Sigmoid colon (tissue), 7 donors: ENCODE measurements around the gene GMPS. TPM values are rescaled to one million over a fixed set of nuclear protein-coding genes. Genes with fewer than 3 reads are reported as not detected.
A peak's percentile ranks its signal among the peaks of the same experiment; 100 is the strongest.

Source experiments
- DNase-seq: peaks from one replicate; pipeline ENCODE4 v3.0.0-alpha.2; 2019
- H3K27ac ChIP-seq, 4 donors: fragments of 200-600 bp; sonication (generic); one replicate each; pipeline ENCODE4 v1.5.1; 2016 to 2019; ENCODE audit warnings: mild to moderate bottlenecking in 1 of 4
- H3K27me3 ChIP-seq, 3 donors: fragments of 200-600 bp; sonication (generic); one replicate each; pipeline ENCODE4 v1.5.1; 2019; ENCODE audit warnings: mild to moderate bottlenecking in 1 of 3
- H3K36me3 ChIP-seq, 4 donors: fragments of 200-600 bp; sonication (generic); one replicate each; pipeline ENCODE4 v1.5.1; 2016 to 2019
- H3K4me1 ChIP-seq, 4 donors: fragments of 200-600 bp; sonication (generic); one replicate each; pipeline ENCODE4 v1.5.1; 2017 to 2019
- H3K4me3 ChIP-seq, 4 donors: fragments of 200-600 bp; sonication (generic); one replicate each; pipeline ENCODE4 v1.5.1; 2017 to 2019; ENCODE audit warnings: mild to moderate bottlenecking in 2 of 4, moderate library complexity in 1 of 4
- H3K9me3 ChIP-seq, 4 donors: fragments of 200-600 bp in 3 of 4; sonication (generic) in 3 of 4; one replicate each; pipeline versions ENCODE4 v1.5.1 to v1.6.1; 2013 to 2019
- CTCF ChIP-seq, 4 experiments: fragments of 450-650 bp in 3 of 4; fragments of 200-600 bp in 1 of 4; IDR thresholded peaks; one replicate each; pipeline ENCODE4 v1.5.1; 2016 to 2019; ENCODE audit warnings: antibody characterized with exemption in 4 of 4, mild to moderate bottlenecking in 3 of 4, moderate library complexity in 2 of 4
- EP300 ChIP-seq, 4 donors: sonication (generic); formaldehyde crosslinking; IDR thresholded peaks; one replicate each; pipeline ENCODE4 v1.6.1; 2017; ENCODE audit warnings: antibody characterized with exemption in 4 of 4
- POLR2A ChIP-seq, 2 donors: fragments of 450-650 bp; IDR thresholded peaks; one replicate each; pipeline ENCODE4 v1.6.1; 2016; ENCODE audit warnings: antibody characterized with exemption in 2 of 2, mild to moderate bottlenecking in 2 of 2, moderate library complexity in 2 of 2
- POLR2AphosphoS5 ChIP-seq, 4 donors: sonication (generic); formaldehyde crosslinking; IDR thresholded peaks; one replicate each; pipeline ENCODE4 v1.6.1; 2017; ENCODE audit warnings: antibody characterized with exemption in 4 of 4
- WGBS, 2 donors: extraction: QIAGEN DNeasy Blood & Tissue Kit; methylation state at CpG; one replicate each; pipeline ENCODE4 v1.1.7; 2013; 5-methylcytosine and 5-hydroxymethylcytosine counted together
- intact Hi-C: fragments of 100-400 bp; cut with DNase I; formaldehyde crosslinking; loops from one replicate; pipeline ENCODE4 v1.15.1; 2023
- polyA plus RNA-seq, 3 donors: library from polyadenylated mRNA; stranded (reverse); fragments of 200-250 nt; gene quantifications; one replicate each; pipeline ENCODE4 v1.2.3, GENCODE V29; 2013
- total RNA-seq, 4 donors: library from RNA; depleted of rRNA; stranded (reverse); fragments of >200 nt; gene quantifications; one replicate each; pipeline ENCODE4 v1.1.0, GENCODE V29; 2016
- donor health status: healthy with polysubstance abuse.
- donor health status: Bipolar disorder and iron deficiency.
- donor health status: healthy.

Gene GMPS
- total and polyA plus RNA-seq, 7 donors, result 12.7 to 45.7 (median 25.6) TPM

DNA sequence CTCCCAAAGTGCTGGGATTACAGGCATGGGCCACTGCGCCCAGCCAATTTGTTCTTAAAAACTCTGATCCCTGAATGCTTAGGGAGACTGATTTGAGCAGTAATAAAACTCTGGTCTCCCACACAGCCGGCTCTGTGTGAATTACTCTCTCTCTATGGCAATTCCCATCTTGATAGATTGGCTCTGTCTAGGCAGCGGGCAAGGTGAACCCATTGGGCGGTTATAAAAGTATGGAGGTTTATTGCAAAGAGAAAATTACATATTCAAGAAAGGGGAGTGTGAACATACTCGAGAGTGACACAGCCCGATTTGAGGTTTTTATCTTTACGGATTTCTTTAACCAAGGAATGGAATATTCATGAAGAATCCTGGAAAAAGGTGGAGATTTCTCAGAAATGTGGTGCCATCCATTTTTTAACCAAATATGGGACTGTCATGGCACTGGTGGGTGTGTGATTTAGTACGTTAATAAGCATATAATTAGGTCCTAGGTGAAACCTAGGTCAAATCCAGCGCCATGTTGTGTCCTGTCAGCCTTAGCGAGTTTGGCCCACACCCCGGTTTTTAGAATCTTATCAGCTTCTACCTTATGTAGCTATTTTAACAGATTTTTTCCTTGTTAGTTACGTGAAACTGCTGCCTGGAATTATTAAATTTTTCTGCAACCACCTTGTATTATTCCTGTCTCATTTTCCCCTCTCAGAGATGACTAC is 7.2 kb upstream of the GMPS start:
- Histone ChIP-seq H3K27me3 (no peaks in the 10 kb centered on the region), H3K27ac (no peak overlapping the region), H3K4me1 (no peaks in the 10 kb centered on the region), H3K36me3 (no peaks in the 10 kb centered on the region), H3K9me3 (no peaks in the 10 kb centered on the region), H3K4me3 (no peak overlapping the region)
- TF ChIP-seq EP300 (IDR thresholded peaks at IDR 0.05), result no peak
- TF ChIP-seq POLR2AphosphoS5 (IDR thresholded peaks at IDR 0.05), result no peak
- no peak for TF ChIP-seq CTCF (IDR thresholded peaks at IDR 0.05)
- no peak for TF ChIP-seq POLR2A (IDR thresholded peaks at IDR 0.05)
- DNase-seq, result no peak
- intact Hi-C loops, result no loop called here
- WGBS, 2 donors, result 88 to 89% methylated on average over 12 of the region's 12 CpGs

- WGBS, 2 donors, result 31 to 49% methylated on average over 3 of the region's 3 CpGs
- H3K27me3 ChIP-seq, result no peaks in the 10 kb centered on the region
- H3K27ac ChIP-seq, result peak overlapping the region; percentile 94 to 100 (median 98)
- intact Hi-C loops, result loop anchor here (5.0 kb wide), 1 partner anchor 62 kb away; the partner anchor contains the start of gene C3orf33
- peak overlapping the region; percentile 29 to 99 (median 92) for H3K4me3 ChIP-seq
- no peaks in the 10 kb centered on the region for H3K9me3 ChIP-seq
- H3K4me1 ChIP-seq, result peaks cover 0 to 29% (median 23%) of the 10 kb centered on the region in 4 donors
- TF ChIP-seq POLR2AphosphoS5 (IDR thresholded peaks at IDR 0.05), result no peak
- no peak for TF ChIP-seq POLR2A (IDR thresholded peaks at IDR 0.05)
- no peak for TF ChIP-seq CTCF (IDR thresholded peaks at IDR 0.05)
- no peak for TF ChIP-seq EP300 (IDR thresholded peaks at IDR 0.05)
- DNase-seq, result no peak
- no peaks in the 10 kb centered on the region for H3K36me3 ChIP-seq
Observed at GRCh38 chr3:155869691-155870090, 759 bp upstream of the GMPS start.

DNA sequence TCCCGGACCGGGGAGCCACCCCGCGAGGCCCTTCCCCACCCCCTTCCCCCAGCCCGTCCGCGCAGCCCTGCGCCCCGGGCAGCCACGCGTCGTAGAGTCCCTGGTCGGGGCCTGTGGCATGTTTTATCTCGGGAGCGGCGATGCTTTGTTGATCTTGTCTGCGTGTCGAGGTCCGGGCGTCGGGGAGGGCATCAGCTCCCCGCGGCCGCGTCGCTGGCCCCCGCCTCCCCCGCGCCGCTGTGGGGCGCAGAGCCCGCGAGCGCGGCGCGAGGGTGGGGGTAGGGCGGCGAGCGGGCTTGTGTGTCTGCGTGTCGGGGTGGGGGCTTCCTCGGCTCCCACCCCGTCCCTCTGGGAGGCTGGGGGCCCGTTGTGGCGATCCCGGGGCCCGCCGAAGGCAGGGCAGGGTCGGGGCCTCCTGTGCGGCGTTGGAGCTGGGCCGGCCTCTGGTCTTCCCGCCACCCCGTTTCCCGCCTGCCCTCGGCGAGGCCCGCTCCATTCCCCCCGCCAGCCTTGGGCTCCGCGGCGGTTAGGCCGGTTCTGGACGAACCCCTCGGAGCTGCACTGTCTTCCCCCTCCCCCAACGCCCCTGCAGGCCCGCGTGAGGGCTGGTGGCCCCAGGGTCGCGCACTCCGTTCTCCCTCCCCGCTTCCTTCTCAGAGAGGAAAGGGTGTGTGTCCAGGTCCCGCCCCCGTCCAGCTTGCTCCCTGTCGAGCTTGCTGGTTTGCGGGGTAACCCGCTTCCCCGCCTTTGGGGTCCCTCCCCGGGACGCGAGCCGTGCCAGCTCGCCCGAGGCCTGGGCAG is 695 bp downstream of the GMPS start:
- peaks cover 0 to 35% (median 25%) of the 10 kb centered on the region in 4 donors for H3K4me1 ChIP-seq
- H3K27ac ChIP-seq, result peak overlapping the region; percentile 94 to 100 (median 98)
- H3K36me3 ChIP-seq, result no peaks in the 10 kb centered on the region
- H3K4me3 ChIP-seq, result peak overlapping the region; percentile 84 to 99 (median 92)
- no peaks in the 10 kb centered on the region for H3K27me3 ChIP-seq
- no peak for TF ChIP-seq POLR2A (IDR thresholded peaks at IDR 0.05)
- TF ChIP-seq CTCF (IDR thresholded peaks at IDR 0.05), result no peak
- no peak for TF ChIP-seq EP300 (IDR thresholded peaks at IDR 0.05)
- TF ChIP-seq POLR2AphosphoS5 (IDR thresholded peaks at IDR 0.05), result peak in 1 of 4 donors; percentile 33
- intact Hi-C loops, result loop anchor here (1.0 to 5.0 kb wide), 2 partner anchors 17 to 64 kb away; partner anchors contain the start of genes C3orf33 and SLC33A1
- H3K9me3 ChIP-seq, result no peaks in the 10 kb centered on the region
- 1% methylated on average over 85 of the region's 85 CpGs for WGBS, 2 donors
- DNase-seq, result peak; percentile 82

DNA sequence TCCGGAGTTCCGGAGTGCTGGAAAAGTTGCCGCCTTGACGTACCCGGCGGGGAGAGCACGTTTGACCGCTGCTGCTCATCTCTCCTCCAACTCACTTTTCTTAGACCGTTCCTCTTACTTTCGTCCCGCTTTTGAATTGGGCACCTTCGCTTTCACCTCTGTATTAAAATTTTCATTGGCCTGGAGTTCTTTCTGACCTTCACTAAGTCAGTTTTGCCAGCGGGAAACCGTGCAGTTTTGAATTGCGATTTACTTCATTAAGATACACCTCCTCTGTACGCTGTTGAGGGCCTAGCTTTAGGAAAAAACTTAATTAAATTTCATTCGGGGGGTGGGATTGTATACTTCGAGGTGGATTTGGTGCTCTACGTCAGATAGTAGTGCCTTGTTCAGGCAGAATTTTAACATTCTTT is 1.3 kb downstream of the GMPS start:
- H3K4me3 ChIP-seq, result peak overlapping the region; percentile 84 to 99 (median 92)
- H3K27ac ChIP-seq, result peak overlapping the region; percentile 94 to 100 (median 98)
- no peaks in the 10 kb centered on the region for H3K36me3 ChIP-seq
- no peaks in the 10 kb centered on the region for H3K27me3 ChIP-seq
- TF ChIP-seq CTCF (IDR thresholded peaks at IDR 0.05) (no peak), EP300 (IDR thresholded peaks at IDR 0.05) (no peak), POLR2AphosphoS5 (IDR thresholded peaks at IDR 0.05) (no peak), POLR2A (IDR thresholded peaks at IDR 0.05) (no peak)
- H3K9me3 ChIP-seq, result no peaks in the 10 kb centered on the region
- intact Hi-C loops, result loop anchor here (1.0 to 5.0 kb wide), 2 partner anchors 17 to 64 kb away; partner anchors contain the start of genes C3orf33 and SLC33A1
- WGBS, 2 donors, result 0 to 1% methylated on average over 19 of the region's 19 CpGs
- DNase-seq, result no peak
- H3K4me1 ChIP-seq, result peaks cover 0 to 41% (median 28%) of the 10 kb centered on the region in 4 donors
